ENCODE data around the gene PWWP2B. TPM values are rescaled to one million over a fixed set of nuclear protein-coding genes. Genes with fewer than 3 reads are reported as not detected.

Gene PWWP2B
- total and polyA plus RNA-seq, 2 of the 4 experiments (the other 2 are of a cell fraction): 1.7 to 2.2 TPM

DNA sequence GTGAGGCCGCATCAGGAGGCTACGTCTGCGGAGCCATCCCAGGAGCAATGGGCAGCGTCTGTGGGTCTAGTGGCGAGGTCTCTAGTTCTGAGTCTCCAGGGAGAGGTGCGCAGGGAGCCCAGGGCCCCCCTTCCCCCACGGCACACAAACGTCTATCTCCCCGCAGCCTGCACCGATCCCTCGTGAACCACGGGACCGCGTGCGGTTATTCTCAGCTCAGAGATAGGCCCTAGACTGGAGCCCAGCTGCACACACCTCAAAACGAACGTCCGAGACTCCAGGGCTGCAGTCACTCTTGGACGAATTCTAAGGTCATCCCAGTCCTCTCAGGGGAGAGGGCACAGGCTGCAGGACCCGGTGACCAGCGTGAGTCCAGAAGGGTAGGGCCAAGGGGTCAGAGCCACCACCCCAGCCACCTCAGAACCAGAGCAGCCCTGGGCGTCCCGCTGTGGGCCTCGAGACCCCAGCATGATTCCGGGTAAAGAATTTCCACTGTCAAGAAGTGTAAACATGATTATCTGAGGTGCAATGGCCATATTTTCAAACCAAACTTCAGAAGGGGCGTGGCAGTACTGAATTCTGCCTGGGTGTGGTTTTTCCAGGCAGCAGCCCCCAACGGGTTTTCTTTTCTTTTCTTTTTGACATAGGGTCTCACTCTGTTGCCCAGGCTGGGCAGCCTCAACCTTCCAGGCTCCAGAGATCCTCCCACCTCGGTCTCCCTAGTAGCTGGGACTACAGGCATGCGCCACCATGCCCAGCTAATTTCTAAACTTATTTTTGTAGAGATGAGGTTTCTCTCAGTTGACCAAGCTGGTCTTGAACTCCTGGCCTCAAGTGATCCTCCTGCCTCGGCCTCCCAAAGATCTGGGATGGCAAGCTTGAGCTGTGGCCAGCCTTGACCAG lies 57.5 kb downstream of the PWWP2B start (continued):
- TF ChIP-seq, protein P1, sequence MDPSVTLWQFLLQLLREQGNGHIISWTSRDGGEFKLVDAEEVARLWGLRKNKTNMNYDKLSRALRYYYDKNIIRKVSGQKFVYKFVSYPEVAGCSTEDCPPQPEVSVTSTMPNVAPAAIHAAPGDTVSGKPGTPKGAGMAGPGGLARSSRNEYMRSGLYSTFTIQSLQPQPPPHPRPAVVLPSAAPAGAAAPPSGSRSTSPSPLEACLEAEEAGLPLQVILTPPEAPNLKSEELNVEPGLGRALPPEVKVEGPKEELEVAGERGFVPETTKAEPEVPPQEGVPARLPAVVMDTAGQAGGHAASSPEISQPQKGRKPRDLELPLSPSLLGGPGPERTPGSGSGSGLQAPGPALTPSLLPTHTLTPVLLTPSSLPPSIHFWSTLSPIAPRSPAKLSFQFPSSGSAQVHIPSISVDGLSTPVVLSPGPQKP (IDR thresholded peaks at IDR 0.05; ENCODE audit: borderline replicate concordance, low read depth, low read length): no peak

DNA sequence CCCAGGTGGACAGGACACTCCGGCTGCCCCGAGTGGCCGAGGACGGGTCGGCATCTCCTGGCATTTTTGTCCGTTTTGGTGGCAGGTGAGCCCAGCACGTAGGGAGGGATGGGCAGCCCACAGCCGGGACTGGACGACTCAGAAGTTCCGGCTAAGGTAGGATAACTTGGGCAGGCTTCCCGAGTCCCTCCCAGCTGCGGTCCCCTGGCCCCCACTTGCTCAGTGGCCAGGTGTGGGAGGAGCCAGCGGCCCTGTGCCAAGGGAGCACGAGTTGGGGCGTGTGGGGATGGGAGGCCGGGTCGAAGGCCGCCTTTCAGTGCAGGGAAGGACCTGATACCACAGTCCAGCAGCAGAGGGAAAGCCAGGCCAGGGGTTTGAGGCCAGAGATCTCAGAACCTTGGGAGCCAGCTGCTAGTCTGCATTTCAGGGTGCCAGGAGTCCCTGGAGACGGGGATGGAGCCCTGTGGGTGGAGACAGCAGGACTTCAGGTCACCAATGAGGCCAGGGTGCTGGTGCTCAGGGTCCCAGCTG lies 58.5 kb downstream of the PWWP2B start:
- Histone ChIP-seq H3K9me3 (ENCODE audit: control insufficient read depth, insufficient read depth, low read length) (no peaks in the 10 kb centered on the region), H3K27me3 (ENCODE audit: control insufficient read depth, insufficient read depth, low read length) (peaks cover 9% of the 10 kb centered on the region; the same call in 1 of the 2 replicates), H3K4me3 (ENCODE audit: insufficient read depth, low read depth, low read length) (no peak overlapping the region), H2BK15ac (ENCODE audit: low read depth, low read length) (no peak overlapping the region), H4K8ac (ENCODE audit: low read depth in 2 of 2, low read length in 2 of 2) (no peak overlapping the region), H3K14ac (replicated peaks; ENCODE audit: low read depth, low read length) (no peak overlapping the region), H3K9me1 (ENCODE audit: insufficient read depth, low read length) (no peaks in the 10 kb centered on the region), H2BK20ac (ENCODE audit: low read depth, low read length) (no peak overlapping the region), H4K20me1 (ENCODE audit: insufficient read depth, low read length) (no peaks in the 10 kb centered on the region), H2AFZ (replicated peaks; ENCODE audit: low read length, poor library complexity) (no peak overlapping the region), H3K18ac (ENCODE audit: low read depth, low read length) (no peak overlapping the region), H4K5ac (ENCODE audit: low read depth, low read length) (no peak overlapping the region), H3K4me1 (ENCODE audit: control insufficient read depth, insufficient read depth, low read length) (0 out of 2 replicates have a peak, but pooled peaks cover 2% of the 10 kb centered on the region), H2AK9ac (replicated peaks; ENCODE audit: low read depth, low read length, poor library complexity) (no peak overlapping the region), H3K79me1 (ENCODE audit: low read depth in 1 of 2, low read length in 2 of 2) (no peaks in the 10 kb centered on the region), H3K36me3 (ENCODE audit: control insufficient read depth, insufficient read depth, low read length) (no peaks in the 10 kb centered on the region), H2BK5ac (ENCODE audit: low read depth, low read length, poor library complexity, severe bottlenecking) (no peak overlapping the region), H4K91ac (ENCODE audit: insufficient read depth, low read depth, low read length) (no peak overlapping the region), H3K4ac (ENCODE audit: low read depth, low read length) (no peak overlapping the region), H3K23ac (ENCODE audit: low read depth, low read length) (no peak overlapping the region), H3K56ac (ENCODE audit: extremely low read depth, insufficient read depth, low read length) (no peak overlapping the region), H3K9ac (ENCODE audit: low read depth, low read length) (no peak overlapping the region), H2AK5ac (ENCODE audit: low read depth, low read length) (no peak overlapping the region), H2BK120ac (ENCODE audit: low read depth, low read length) (no peak overlapping the region), H3K27ac (ENCODE audit: insufficient read depth, low read length) (no peak overlapping the region), H3K4me2 (ENCODE audit: low read depth, low read length) (no peak overlapping the region)
- intact Hi-C loops (cut with micrococcal nuclease): no loop called here
- ATAC-seq (ENCODE audit: low read depth) (no peak), DNase-seq (no peak)
- dilution Hi-C loops (cut with HindIII; ENCODE audit: low sequenced_read_pairs, unreplicated experiment): no loop called here
- ChIA-PET CTCF (no interaction called here), POLR2A (ENCODE audit: unreplicated experiment) (no interaction called here)
- 91% methylated on average over 8 of the region's 19 CpGs; no CpG with 5 or more reads in 1 of the 2 experiments for WGBS, 2 experiments (ENCODE audit: extremely low coverage in 2 of 2, insufficient read length in 1 of 2)
- in situ Hi-C loops (cut with MboI; ENCODE audit: low sequenced_read_pairs): loop anchor here (5.0 kb wide), 2 partner anchors 182 to 233 kb away; no protein-coding TSS in a partner anchor
- BruUV-seq (replicated peaks): no TSS peak
- TF ChIP-seq, protein P1 (IDR thresholded peaks at IDR 0.05; ENCODE audit: borderline replicate concordance, low read depth, low read length): no peak
- TF ChIP-seq RFX5 (IDR thresholded peaks at IDR 0.05; ENCODE audit: low read depth, low read length) (no peak), MXI1 (IDR thresholded peaks at IDR 0.05; ENCODE audit: borderline replicate concordance, low read depth, low read length) (no peak), FOS (IDR thresholded peaks at IDR 0.05; ENCODE audit: low read depth, low read length) (no peak), MAZ (IDR thresholded peaks at IDR 0.05; ENCODE audit: borderline replicate concordance, low read depth, low read length) (no peak), POLR2A (IDR thresholded peaks at IDR 0.05; ENCODE audit: low read depth, low read length) (no peak), USF2 (IDR thresholded peaks at IDR 0.05; ENCODE audit: low read depth, low read length) (no peak), CEBPB (IDR thresholded peaks at IDR 0.05; ENCODE audit: low read depth, low read length) (no peak), RAD21 (IDR thresholded peaks at IDR 0.05; ENCODE audit: low read length) (no peak), NFE2L2 (IDR thresholded peaks at IDR 0.05; ENCODE audit: low read depth, low read length) (no peak), MAFK (IDR thresholded peaks at IDR 0.05; ENCODE audit: low read depth, low read length) (no peak), BHLHE40 (IDR thresholded peaks at IDR 0.05; ENCODE audit: low read depth, low read length) (no peak)

Data from IMR-90 (cell line).